K562 (cell line): ENCODE measurements around the gene FAM83G. TPM values are rescaled to one million over a fixed set of nuclear protein-coding genes. Genes with fewer than 3 reads are reported as not detected.

Experiments
- ATAC-seq: fragments of 200-7000 bp; cut with Tn5 transposase; 3 replicates; pipeline ENCODE4 v1.9.1; 2020; ENCODE audit warnings: moderate library complexity
- BruUV-seq: library from RNA; stranded (reverse); fragments of 400-500 nt; replicated peaks from 2 replicates; lab custom pipeline; 2021; lab: Mats Ljungman, UMichigan
- CTCF ChIA-PET: fragments of 300-600 bp; formaldehyde crosslinking; extraction: SDS; loops from one replicate; lab custom pipeline; 2021; ENCODE audit warnings: low intra/inter-chr PET ratio; lab: Yijun Ruan, JAX
- POLR2A ChIA-PET: fragments of 300-600, 350-650 bp; sonication (Branson Sonifier 250); formaldehyde crosslinking; extraction: SDS; loops from one replicate; lab custom pipeline; 2021; ENCODE audit warnings: antibody characterized with exemption, inconsistent platforms; lab: Yijun Ruan, JAX
- DNase-seq, 4 experiments: peaks; one replicate each; pipeline versions ENCODE4 v3.0.0 to v3.0.0-alpha.2; 2011 to 2018; ENCODE audit warnings: low spot score in 3 of 4, mixed read lengths in 3 of 4; ENCODE audit errors: extremely low read depth in 1 of 4
- FAIRE-seq: peaks from 2 replicates; lab custom pipeline; 2011; peaks lifted over from hg19 to GRCh38; lab: Jason Lieb, UNC
- H2AFZ ChIP-seq: 2 replicates; pipeline ENCODE4 v1.6.0; 2011; ENCODE audit warnings: low read depth, low read length, control low read depth, inconsistent platforms
- H3K27ac ChIP-seq: fragments of 200-600 bp; 3 replicates; pipeline ENCODE4 v1.8.0; 2011; ENCODE audit warnings: low read depth, mild to moderate bottlenecking, control low read depth, inconsistent platforms, low read length, moderate library complexity, mixed read lengths; ENCODE audit errors: extremely low read depth
- H3K27me3 ChIP-seq, 2 experiments: fragments of 300-600 bp in 1 of 2; 2 replicates in 1 of 2; 3 replicates in 1 of 2; pipeline versions ENCODE4 v1.6.0 to v1.8.0; 2011; ENCODE audit warnings: inconsistent platforms in 2 of 2, low read length in 2 of 2, mild to moderate bottlenecking in 1 of 2, mixed read lengths in 1 of 2, moderate library complexity in 1 of 2; ENCODE audit not compliant: control insufficient read depth in 2 of 2, insufficient read depth in 2 of 2
- H3K36me3 ChIP-seq: fragments of 300-600 bp; 3 replicates; pipeline ENCODE4 v1.8.0; 2011; ENCODE audit warnings: mild to moderate bottlenecking, low read length, inconsistent platforms; ENCODE audit not compliant: control insufficient read depth, insufficient read depth
- H3K4me1 ChIP-seq, 2 experiments: fragments of 200-600 bp in 1 of 2; replicated peaks in 1 of 2; 2 replicates in 1 of 2; 3 replicates in 1 of 2; pipeline versions ENCODE4 v1.5.1 to v1.8.0; 2011; ENCODE audit warnings: inconsistent platforms in 2 of 2, low read length in 2 of 2, mild to moderate bottlenecking in 1 of 2, mixed read lengths in 1 of 2, moderate library complexity in 1 of 2; ENCODE audit not compliant: control insufficient read depth in 2 of 2, insufficient read depth in 2 of 2
- H3K4me2 ChIP-seq: 2 replicates; pipeline ENCODE4 v1.6.1; 2011; ENCODE audit warnings: low read length, control low read depth, inconsistent platforms, mixed read lengths; ENCODE audit not compliant: insufficient read depth
- H3K4me3 ChIP-seq: fragments of 200-600 bp; sonication (generic), shearing (Covaris generic); 2 replicates; pipeline ENCODE4 v1.5.1; 2016; ENCODE audit warnings: control low read depth, inconsistent platforms
- H3K79me2 ChIP-seq: fragments of 200-600 bp; 3 replicates; pipeline ENCODE4 v1.8.0; 2011; ENCODE audit warnings: low read length, inconsistent platforms; ENCODE audit not compliant: control insufficient read depth, insufficient read depth
- H3K9ac ChIP-seq, 2 experiments: 2 replicates each; pipeline versions ENCODE4 v1.6.0 to v1.6.1; 2011; ENCODE audit warnings: low read depth in 2 of 2, low read length in 2 of 2, control low read depth in 1 of 2, inconsistent platforms in 1 of 2, mild to moderate bottlenecking in 1 of 2, mixed read lengths in 1 of 2; ENCODE audit not compliant: insufficient read depth in 1 of 2
- H3K9me1 ChIP-seq: one replicate; pipeline ENCODE4 v1.6.0; 2011; ENCODE audit warnings: inconsistent platforms, mild to moderate bottlenecking, low read length, moderate library complexity; ENCODE audit not compliant: control insufficient read depth, insufficient read depth
- H3K9me3 ChIP-seq: replicated peaks from 2 replicates; pipeline ENCODE4 v1.5.1; 2011; ENCODE audit warnings: low read depth, low read length, inconsistent platforms; ENCODE audit not compliant: control insufficient read depth, insufficient read depth
- H4K20me1 ChIP-seq: replicated peaks from 2 replicates; pipeline ENCODE4 v1.6.1; 2011; ENCODE audit warnings: low read length, inconsistent platforms, mixed read lengths; ENCODE audit not compliant: control insufficient read depth, insufficient read depth
- HNRNPH1 ChIP-seq: fragments of 200-400 bp; formaldehyde crosslinking; optimal IDR thresholded peaks from 2 replicates; pipeline ENCODE3; 2017; ENCODE audit warnings: low read depth, mild to moderate bottlenecking, low read length, moderate library complexity
- RBFOX2 ChIP-seq: fragments of 200-400 bp; formaldehyde crosslinking; IDR thresholded peaks from 2 replicates; pipeline ENCODE4 v1.6.1; 2017; ENCODE audit warnings: low read depth, mild to moderate bottlenecking, low read length, moderate library complexity
- RCOR1 ChIP-seq, 2 experiments: IDR thresholded peaks; 2 replicates each; pipeline ENCODE4 v1.6.1; 2012; ENCODE audit warnings: low read depth in 2 of 2, low read length in 2 of 2, borderline replicate concordance in 1 of 2, improper control_type of control experiment in 1 of 2
- TRIM24 ChIP-seq, 2 experiments: fragments of 450-650 bp; IDR thresholded peaks; 2 replicates each; pipeline ENCODE4 v1.6.1; 2016
- ZNF212 ChIP-seq: fragments of 450-650 bp; formaldehyde crosslinking; IDR thresholded peaks from 2 replicates; pipeline ENCODE4 v1.4.0; 2020; ENCODE audit warnings: mild to moderate bottlenecking
- ZNF274 ChIP-seq: IDR thresholded peaks from 2 replicates; pipeline ENCODE4 v1.6.1; 2011; ENCODE audit warnings: low read depth, mild to moderate bottlenecking, low read length, moderate library complexity, borderline replicate concordance
- ZNF512 ChIP-seq: IDR thresholded peaks from 2 replicates; pipeline ENCODE4 v1.6.1; 2016; ENCODE audit warnings: missing genetic modification characterization, missing compliant biosample characterization
- WGBS: fragments of 100-300 bp; shearing (Covaris generic); methylation state at CpG from one replicate; pipeline ENCODE4 v1.1.6; 2016; ENCODE audit warnings: low coverage, mixed read lengths; ENCODE audit not compliant: insufficient coverage; ENCODE audit errors: missing lambda C conversion rate; 5-methylcytosine and 5-hydroxymethylcytosine counted together
- in situ Hi-C: fragments of 300-500 bp; cut with MboI; formaldehyde crosslinking; loops from 4 replicates; pipeline ENCODE4 v1.15.0; 2018; ENCODE audit warnings: inconsistent platforms, mixed read lengths
- intact Hi-C: fragments of 100-400 bp; cut with micrococcal nuclease; formaldehyde crosslinking; loops from 2 replicates; pipeline ENCODE4 v1.14.2; 2022
- polyA plus RNA-seq, 8 experiments: library from polyadenylated mRNA; depleted of rRNA in 4 of 8; stranded (reverse) in 5 of 8; unstranded in 3 of 8; fragments of >200 nt; fragmentation: Nextera tagmentation in 2 of 8; fragmentation: Illumina TruSeq in 1 of 8; extraction: Ambion mirVana in 2 of 8; extraction: Trizol in 1 of 8; gene quantifications; 2 replicates each; pipeline versions ENCODE4 v1.2.1 to v1.2.3, GENCODE V29; 2011 to 2014; ENCODE audit warnings: inconsistent platforms in 1 of 8, missing spikeins in 1 of 8
- total RNA-seq, 7 experiments: library from RNA; depleted of rRNA in 6 of 7; stranded (reverse); fragments of >200 nt in 6 of 7; fragmentation: Illumina TruSeq in 2 of 7; extraction: Trizol in 2 of 7; gene quantifications; 2 replicates each; pipeline versions ENCODE4 v1.2.1 to v1.2.3, GENCODE V29; 2011 to 2021; ENCODE audit warnings: low replicate concordance in 1 of 7

FAM83G gene
- total and polyA plus RNA-seq, 9 of the 15 experiments (the other 6 are each of a cell fraction or from before 2014, with no cell fraction given), result 0.04 to 10.3 (median 4.5) TPM; not detected in 1

DNA sequence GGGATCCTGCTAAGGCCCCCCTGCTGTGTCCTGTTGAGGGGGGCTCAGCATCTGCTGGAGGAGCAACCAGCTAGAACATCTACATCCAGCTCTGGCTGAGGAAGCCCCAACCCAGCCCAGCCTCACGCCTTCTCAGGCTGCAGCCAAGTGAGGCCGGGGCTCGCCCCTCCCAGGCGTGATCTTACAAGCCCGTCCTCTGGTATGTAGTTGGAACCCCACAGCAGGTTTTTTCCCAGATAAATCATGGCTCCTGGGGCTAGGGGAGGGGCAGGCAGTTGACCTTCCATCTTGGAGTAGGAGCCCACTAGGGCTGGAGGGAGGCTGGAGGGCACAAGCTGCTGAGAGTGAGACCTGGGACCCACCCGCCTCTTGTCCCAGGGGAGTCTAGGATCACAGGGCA, 4.7 kb downstream of the FAM83G start:
- ChIA-PET CTCF (no interaction called here), POLR2A (interaction anchor here (0.9 kb wide), 1 partner anchor 14 kb away, joined by 3 read pairs; no protein-coding TSS in a partner anchor)
- Histone ChIP-seq H3K9me1 (peaks cover 3% of the 10 kb centered on the region), H3K27ac (no peak overlapping the region), H3K79me2 (peaks cover 13% of the 10 kb centered on the region; the same call in 2 of the 3 replicates), H2AFZ (no peak overlapping the region), H3K27me3 (no peaks in the 10 kb centered on the region), H3K36me3 (peaks cover 29% of the 10 kb centered on the region; the same call in 2 of the 3 replicates), H3K9ac (no peak overlapping the region; a peak in 2 of 4 replicates), H4K20me1 (peaks cover 28% of the 10 kb centered on the region), H3K4me3 (no peak overlapping the region), H3K9me3 (no peaks in the 10 kb centered on the region), H3K4me1 (peaks cover 32 to 60% of the 10 kb centered on the region in 2 experiments), H3K4me2 (no peak overlapping the region)
- no TSS peak for BruUV-seq
- TF ChIP-seq HNRNPH1 (no peak), ZNF274 (no peak), TRIM24 (IDR thresholded peaks at IDR 0.05) (no peak), ZNF212 (CRISPR knock-in tag) (no peak), RCOR1 (IDR thresholded peaks at IDR 0.05; ENCODE audit: borderline replicate concordance in 1 of 2, low read depth in 2 of 2, low read length in 2 of 2) (no peak), ZNF512 (tag) (no peak), RBFOX2 (peak; percentile 10; the same call in 1 of the 2 replicates)
- FAIRE-seq (no peak), ATAC-seq (no peak), DNase-seq (no peak)
- in situ Hi-C loops (no loop called here), intact Hi-C loops (no loop called here)
- 100% methylated on average over 3 of the region's 6 CpGs for WGBS
